ENCODE results near the gene BCL2.

The BCL2 gene

GRCh38 chr18:63182861-63183260, 136.7 kb downstream of the BCL2 start:
- TF ChIP-seq ZFX (IDR thresholded peaks at IDR 0.05; ENCODE audit: borderline replicate concordance): no peak
- TF ChIP-seq, protein P1, sequence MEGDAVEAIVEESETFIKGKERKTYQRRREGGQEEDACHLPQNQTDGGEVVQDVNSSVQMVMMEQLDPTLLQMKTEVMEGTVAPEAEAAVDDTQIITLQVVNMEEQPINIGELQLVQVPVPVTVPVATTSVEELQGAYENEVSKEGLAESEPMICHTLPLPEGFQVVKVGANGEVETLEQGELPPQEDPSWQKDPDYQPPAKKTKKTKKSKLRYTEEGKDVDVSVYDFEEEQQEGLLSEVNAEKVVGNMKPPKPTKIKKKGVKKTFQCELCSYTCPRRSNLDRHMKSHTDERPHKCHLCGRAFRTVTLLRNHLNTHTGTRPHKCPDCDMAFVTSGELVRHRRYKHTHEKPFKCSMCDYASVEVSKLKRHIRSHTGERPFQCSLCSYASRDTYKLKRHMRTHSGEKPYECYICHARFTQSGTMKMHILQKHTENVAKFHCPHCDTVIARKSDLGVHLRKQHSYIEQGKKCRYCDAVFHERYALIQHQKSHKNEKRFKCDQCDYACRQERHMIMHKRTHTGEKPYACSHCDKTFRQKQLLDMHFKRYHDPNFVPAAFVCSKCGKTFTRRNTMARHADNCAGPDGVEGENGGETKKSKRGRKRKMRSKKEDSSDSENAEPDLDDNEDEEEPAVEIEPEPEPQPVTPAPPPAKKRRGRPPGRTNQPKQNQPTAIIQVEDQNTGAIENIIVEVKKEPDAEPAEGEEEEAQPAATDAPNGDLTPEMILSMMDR (IDR thresholded peaks at IDR 0.05): no peak
- no peak overlapping the region for H3K27ac ChIP-seq

- TF ChIP-seq, protein P1 (IDR thresholded peaks at IDR 0.05): no peak
- TF ChIP-seq ZFX (IDR thresholded peaks at IDR 0.05; ENCODE audit: borderline replicate concordance): no peak
- H3K27ac ChIP-seq: no peak overlapping the region
Observed at GRCh38 chr18:63182310-63182772, 137.2 kb downstream of the BCL2 start.

DNA sequence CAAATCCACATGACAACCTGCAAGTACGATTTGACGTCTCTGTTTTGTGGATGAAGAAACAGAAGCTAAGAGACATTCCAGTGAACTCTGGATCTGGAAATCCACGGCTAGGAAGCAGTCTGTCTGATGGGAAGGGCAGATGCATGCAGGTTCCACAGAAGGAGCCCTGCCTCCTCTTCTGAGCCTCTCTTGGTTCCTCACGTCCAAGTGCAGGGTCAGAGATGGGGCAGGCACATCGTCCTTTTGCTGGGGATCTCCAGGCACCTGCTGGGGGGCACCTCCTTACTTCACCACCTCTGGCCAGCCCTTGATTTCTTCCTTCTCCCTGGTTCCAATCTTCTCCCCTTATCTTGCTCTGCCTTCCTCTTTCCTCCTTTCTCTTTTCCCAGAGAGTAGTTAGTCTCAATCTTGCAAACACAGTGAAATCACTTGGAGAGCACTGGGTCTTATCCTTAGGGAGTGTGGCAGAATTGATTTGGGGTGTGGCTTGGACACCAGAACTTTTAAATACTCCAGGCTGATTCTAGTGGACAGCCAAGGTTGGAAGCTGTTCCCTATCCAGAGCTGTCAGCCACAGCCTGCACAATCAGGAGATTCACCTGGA, 137.8 kb downstream of the BCL2 start:
- TF ChIP-seq ZFX (IDR thresholded peaks at IDR 0.05; ENCODE audit: borderline replicate concordance): no peak
- H3K27ac ChIP-seq: no peak overlapping the region

- no peak for TF ChIP-seq ZFX (IDR thresholded peaks at IDR 0.05; ENCODE audit: borderline replicate concordance)
- TF ChIP-seq, protein P1 (IDR thresholded peaks at IDR 0.05): no peak
- no peak overlapping the region for H3K27ac ChIP-seq
Observed at GRCh38 chr18:63180971-63181376, 138.6 kb downstream of the BCL2 start.

GRCh38 chr18:63180321-63180720, 139.2 kb downstream of the BCL2 start:
- H3K27ac ChIP-seq: no peak overlapping the region
- no peak for TF ChIP-seq ZFX (IDR thresholded peaks at IDR 0.05; ENCODE audit: borderline replicate concordance)
- TF ChIP-seq, protein P1 (IDR thresholded peaks at IDR 0.05): no peak

DNA sequence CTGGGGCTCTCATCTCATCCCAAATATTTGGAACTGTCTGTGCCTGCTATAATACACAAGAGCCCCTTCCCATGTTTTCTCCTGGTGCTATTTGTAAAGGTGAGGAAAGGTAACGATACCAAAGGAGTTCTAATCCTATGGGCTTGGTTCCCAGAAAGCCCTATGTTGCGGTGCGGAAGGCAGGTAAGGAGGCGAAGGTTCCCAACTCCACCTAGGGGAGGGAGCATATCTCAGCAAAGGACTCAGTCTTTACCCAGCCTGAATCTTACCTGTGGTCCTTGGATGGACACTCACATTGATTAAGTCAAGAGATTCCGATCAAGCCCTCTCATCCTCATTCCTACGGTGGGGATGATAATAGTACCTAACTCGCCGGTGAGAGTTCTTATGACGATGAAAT, 140.1 kb downstream of the BCL2 start:
- H3K27ac ChIP-seq: no peak overlapping the region
- TF ChIP-seq, protein P1 (IDR thresholded peaks at IDR 0.05): no peak
- no peak for TF ChIP-seq ZFX (IDR thresholded peaks at IDR 0.05; ENCODE audit: borderline replicate concordance)

DNA sequence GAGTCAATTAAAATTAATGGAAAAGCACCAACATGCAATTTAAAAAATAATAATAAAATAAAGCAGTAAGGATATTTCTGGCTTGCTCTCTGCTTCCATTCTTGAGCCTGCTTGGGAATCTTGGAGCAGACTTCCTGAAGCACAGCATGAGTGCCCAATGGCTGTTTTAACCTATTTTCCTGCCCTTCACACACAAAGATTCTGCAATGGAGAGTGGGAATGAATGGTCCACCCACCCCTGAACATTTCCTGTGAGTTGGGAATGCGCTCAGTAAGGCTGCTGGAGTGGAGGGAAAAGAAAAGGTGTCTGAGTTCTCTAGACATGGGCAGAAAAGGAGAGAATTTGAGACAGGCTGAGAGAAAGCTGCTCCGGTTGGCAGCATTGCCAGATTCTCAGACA, 140.6 kb downstream of the BCL2 start:
- H3K27ac ChIP-seq: no peak overlapping the region

More for the DNA sequence above, 140.6 kb downstream of the BCL2 start:
- no peak for TF ChIP-seq ZFX (IDR thresholded peaks at IDR 0.05; ENCODE audit: borderline replicate concordance)
- TF ChIP-seq, protein P1 (IDR thresholded peaks at IDR 0.05): no peak
